K562 (cell line): ENCODE results near the gene ZNF362. TPM values are rescaled to one million over a fixed set of nuclear protein-coding genes. Genes with fewer than 3 reads are reported as not detected.
"Not testable (repeated sequence)": the region's sequence is repeated elsewhere in the genome, so short reads cannot be mapped to it uniquely, and the experiment has no call there.

Source experiments
- ATAC-seq: fragments of 200-7000 bp; cut with Tn5 transposase; 3 replicates; pipeline ENCODE4 v1.9.1; 2020; ENCODE audit warnings: moderate library complexity
- BruUV-seq: library from RNA; stranded (reverse); fragments of 400-500 nt; replicated peaks from 2 replicates; lab custom pipeline; 2021; lab: Mats Ljungman, UMichigan
- CTCF ChIA-PET: fragments of 300-600 bp; formaldehyde crosslinking; extraction: SDS; loops from one replicate; lab custom pipeline; 2021; ENCODE audit warnings: low intra/inter-chr PET ratio; lab: Yijun Ruan, JAX
- POLR2A ChIA-PET: fragments of 300-600, 350-650 bp; sonication (Branson Sonifier 250); formaldehyde crosslinking; extraction: SDS; loops from one replicate; lab custom pipeline; 2021; ENCODE audit warnings: antibody characterized with exemption, inconsistent platforms; lab: Yijun Ruan, JAX
- DNase-seq, 4 experiments: peaks; one replicate each; pipeline versions ENCODE4 v3.0.0 to v3.0.0-alpha.2; 2011 to 2018; ENCODE audit warnings: low spot score in 3 of 4, mixed read lengths in 3 of 4; ENCODE audit errors: extremely low read depth in 1 of 4
- FAIRE-seq: peaks from 2 replicates; lab custom pipeline; 2011; peaks lifted over from hg19 to GRCh38; lab: Jason Lieb, UNC
- H2AFZ ChIP-seq: 2 replicates; pipeline ENCODE4 v1.6.0; 2011; ENCODE audit warnings: low read depth, low read length, control low read depth, inconsistent platforms
- H3K27ac ChIP-seq: fragments of 200-600 bp; 3 replicates; pipeline ENCODE4 v1.8.0; 2011; ENCODE audit warnings: low read depth, mild to moderate bottlenecking, control low read depth, inconsistent platforms, low read length, moderate library complexity, mixed read lengths; ENCODE audit errors: extremely low read depth
- H3K27me3 ChIP-seq, 2 experiments: fragments of 300-600 bp in 1 of 2; 2 replicates in 1 of 2; 3 replicates in 1 of 2; pipeline versions ENCODE4 v1.6.0 to v1.8.0; 2011; ENCODE audit warnings: inconsistent platforms in 2 of 2, low read length in 2 of 2, mild to moderate bottlenecking in 1 of 2, mixed read lengths in 1 of 2, moderate library complexity in 1 of 2; ENCODE audit not compliant: control insufficient read depth in 2 of 2, insufficient read depth in 2 of 2
- H3K36me3 ChIP-seq: fragments of 300-600 bp; 3 replicates; pipeline ENCODE4 v1.8.0; 2011; ENCODE audit warnings: mild to moderate bottlenecking, low read length, inconsistent platforms; ENCODE audit not compliant: control insufficient read depth, insufficient read depth
- H3K4me1 ChIP-seq, 2 experiments: fragments of 200-600 bp in 1 of 2; replicated peaks in 1 of 2; 2 replicates in 1 of 2; 3 replicates in 1 of 2; pipeline versions ENCODE4 v1.5.1 to v1.8.0; 2011; ENCODE audit warnings: inconsistent platforms in 2 of 2, low read length in 2 of 2, mild to moderate bottlenecking in 1 of 2, mixed read lengths in 1 of 2, moderate library complexity in 1 of 2; ENCODE audit not compliant: control insufficient read depth in 2 of 2, insufficient read depth in 2 of 2
- H3K4me2 ChIP-seq: 2 replicates; pipeline ENCODE4 v1.6.1; 2011; ENCODE audit warnings: low read length, control low read depth, inconsistent platforms, mixed read lengths; ENCODE audit not compliant: insufficient read depth
- H3K4me3 ChIP-seq: fragments of 200-600 bp; sonication (generic), shearing (Covaris generic); 2 replicates; pipeline ENCODE4 v1.5.1; 2016; ENCODE audit warnings: control low read depth, inconsistent platforms
- H3K79me2 ChIP-seq: fragments of 200-600 bp; 3 replicates; pipeline ENCODE4 v1.8.0; 2011; ENCODE audit warnings: low read length, inconsistent platforms; ENCODE audit not compliant: control insufficient read depth, insufficient read depth
- H3K9ac ChIP-seq, 2 experiments: 2 replicates each; pipeline versions ENCODE4 v1.6.0 to v1.6.1; 2011; ENCODE audit warnings: low read depth in 2 of 2, low read length in 2 of 2, control low read depth in 1 of 2, inconsistent platforms in 1 of 2, mild to moderate bottlenecking in 1 of 2, mixed read lengths in 1 of 2; ENCODE audit not compliant: insufficient read depth in 1 of 2
- H3K9me1 ChIP-seq: one replicate; pipeline ENCODE4 v1.6.0; 2011; ENCODE audit warnings: inconsistent platforms, mild to moderate bottlenecking, low read length, moderate library complexity; ENCODE audit not compliant: control insufficient read depth, insufficient read depth
- H3K9me3 ChIP-seq: replicated peaks from 2 replicates; pipeline ENCODE4 v1.5.1; 2011; ENCODE audit warnings: low read depth, low read length, inconsistent platforms; ENCODE audit not compliant: control insufficient read depth, insufficient read depth
- H4K20me1 ChIP-seq: replicated peaks from 2 replicates; pipeline ENCODE4 v1.6.1; 2011; ENCODE audit warnings: low read length, inconsistent platforms, mixed read lengths; ENCODE audit not compliant: control insufficient read depth, insufficient read depth
- CEBPB ChIP-seq: fragments of 450-650 bp; IDR thresholded peaks from 2 replicates; pipeline ENCODE4 v1.6.1; 2016; ENCODE audit warnings: missing genetic modification characterization, missing compliant biosample characterization
- CHD2 ChIP-seq: IDR thresholded peaks from 2 replicates; pipeline ENCODE4 v1.6.1; 2011; ENCODE audit warnings: low read depth, low read length
- CREBBP ChIP-seq: IDR thresholded peaks from one replicate; pipeline ENCODE4 v1.6.1; 2012; ENCODE audit warnings: low read depth, mild to moderate bottlenecking, control low read depth, inconsistent platforms, low read length
- CUX1 ChIP-seq: fragments of 200-800 bp; sonication (Bioruptor generic); IDR thresholded peaks from 2 replicates; pipeline ENCODE4 v1.6.1; 2016; ENCODE audit warnings: missing genetic modification characterization, missing compliant biosample characterization
- DIDO1 ChIP-seq: fragments of 450-650 bp; IDR thresholded peaks from 2 replicates; pipeline ENCODE4 v1.6.1; 2016; ENCODE audit warnings: low read depth, missing biosample characterization, missing genetic modification characterization
- ESRRA ChIP-seq: fragments of 450-650 bp; IDR thresholded peaks from 2 replicates; pipeline ENCODE4 v1.6.1; 2014; ENCODE audit warnings: low read depth, mild to moderate bottlenecking, moderate library complexity, borderline replicate concordance
- NCOA2 ChIP-seq, 2 experiments: fragments of 450-650 bp; IDR thresholded peaks; 2 replicates each; pipeline ENCODE4 v1.6.1; 2018; ENCODE audit warnings: mild to moderate bottlenecking in 2 of 2, moderate library complexity in 1 of 2; ENCODE audit not compliant: partially characterized antibody in 2 of 2
- POLR2A ChIP-seq: fragments of 450-650 bp; conservative IDR thresholded peaks from 2 replicates; pipeline ENCODE4 v1.6.1; 2016
- PRMT5 ChIP-seq: sonication (generic); formaldehyde crosslinking; IDR thresholded peaks from 2 replicates; pipeline ENCODE4 v1.5.0; 2020; ENCODE audit warnings: missing genetic modification reagents
- ZNF274 ChIP-seq: IDR thresholded peaks from 2 replicates; pipeline ENCODE4 v1.6.1; 2011; ENCODE audit warnings: low read depth, mild to moderate bottlenecking, low read length, moderate library complexity, borderline replicate concordance
- WGBS: fragments of 100-300 bp; shearing (Covaris generic); methylation state at CpG from one replicate; pipeline ENCODE4 v1.1.6; 2016; ENCODE audit warnings: low coverage, mixed read lengths; ENCODE audit not compliant: insufficient coverage; ENCODE audit errors: missing lambda C conversion rate; 5-methylcytosine and 5-hydroxymethylcytosine counted together
- in situ Hi-C: fragments of 300-500 bp; cut with MboI; formaldehyde crosslinking; loops from 4 replicates; pipeline ENCODE4 v1.15.0; 2018; ENCODE audit warnings: inconsistent platforms, mixed read lengths
- intact Hi-C: fragments of 100-400 bp; cut with micrococcal nuclease; formaldehyde crosslinking; loops from 2 replicates; pipeline ENCODE4 v1.14.2; 2022
- polyA plus RNA-seq, 8 experiments: library from polyadenylated mRNA; depleted of rRNA in 4 of 8; stranded (reverse) in 5 of 8; unstranded in 3 of 8; fragments of >200 nt; fragmentation: Nextera tagmentation in 2 of 8; fragmentation: Illumina TruSeq in 1 of 8; extraction: Ambion mirVana in 2 of 8; extraction: Trizol in 1 of 8; gene quantifications; 2 replicates each; pipeline versions ENCODE4 v1.2.1 to v1.2.3, GENCODE V29; 2011 to 2014; ENCODE audit warnings: inconsistent platforms in 1 of 8, missing spikeins in 1 of 8
- total RNA-seq, 7 experiments: library from RNA; depleted of rRNA in 6 of 7; stranded (reverse); fragments of >200 nt in 6 of 7; fragmentation: Illumina TruSeq in 2 of 7; extraction: Trizol in 2 of 7; gene quantifications; 2 replicates each; pipeline versions ENCODE4 v1.2.1 to v1.2.3, GENCODE V29; 2011 to 2021; ENCODE audit warnings: low replicate concordance in 1 of 7

The ZNF362 gene
- total and polyA plus RNA-seq, 9 of the 15 experiments (the other 6 are each of a cell fraction or from before 2014, with no cell fraction given), result 0.01 to 1.1 (median 0.35) TPM; not detected in 1

- POLR2A ChIA-PET, H3K4me1 ChIP-seq, H3K79me2 ChIP-seq, in situ Hi-C loops, H3K4me3 ChIP-seq, intact Hi-C loops, H3K9ac ChIP-seq, H3K9me3 ChIP-seq, H3K36me3 ChIP-seq, H3K27ac ChIP-seq, BruUV-seq, H3K9me1 ChIP-seq, H3K4me2 ChIP-seq, DNase-seq, FAIRE-seq, ATAC-seq, H4K20me1 ChIP-seq: not testable (repeated sequence)
- TF ChIP-seq ESRRA (peak; percentile 81), CHD2 (peak; percentile 85)
- CTCF ChIA-PET, result interaction anchor here (0.6 kb wide), 1 partner anchor 1442 kb away, joined by 3 read pairs; no protein-coding TSS in a partner anchor
- WGBS, result 8% methylated on average over 9 of the region's 9 CpGs
- Histone ChIP-seq H3K27me3 (peaks cover 15 to 19% of the 10 kb centered on the region in 2 experiments), H2AFZ (0 out of 2 replicates have a peak overlapping the region, but pooled peaks have one; percentile 12)
These were observed 16.9 kb upstream of the ZNF362 start for GRCh38 chr1:33239410-33239809.

- H3K4me1 ChIP-seq, result no peaks in the 10 kb centered on the region; a peak in 1 of 5 replicates
- TF ChIP-seq PRMT5 (CRISPR knock-in tag) (no peak), NCOA2 (IDR thresholded peaks at IDR 0.05; ENCODE audit: partially characterized antibody in 2 of 2) (no peak), CUX1 (CRISPR knock-in tag) (no peak), ZNF274 (no peak), POLR2A (no peak), CEBPB (tag) (no peak), DIDO1 (no peak), CREBBP (no peak)
These were observed 14.4 kb upstream of the ZNF362 start for GRCh38 chr1:33241866-33242265.

More at GRCh38 chr1:33241866-33242265, 14.4 kb upstream of the ZNF362 start:
- Histone ChIP-seq H3K4me2 (no peak overlapping the region), H3K79me2 (no peaks in the 10 kb centered on the region), H3K36me3 (no peaks in the 10 kb centered on the region), H3K4me3 (no peak overlapping the region), H4K20me1 (no peaks in the 10 kb centered on the region), H3K27ac (no peak overlapping the region), H3K27me3 (peaks cover 15 to 25% of the 10 kb centered on the region in 2 experiments), H3K9me3 (no peaks in the 10 kb centered on the region), H2AFZ (no peak overlapping the region), H3K9me1 (no peaks in the 10 kb centered on the region), H3K9ac (no peak overlapping the region)
- FAIRE-seq (no peak), ATAC-seq (no peak), DNase-seq (no peak)
- WGBS, result 0% methylated on average over 4 of the region's 4 CpGs
- in situ Hi-C loops (no loop called here), intact Hi-C loops (no loop called here)
- CTCF ChIA-PET, result no interaction called here
- no TSS peak for BruUV-seq
- POLR2A ChIA-PET, result no interaction called here
